H9 (cell line): Measurements from ENCODE around the gene FERMT1. TPM values are rescaled to one million over a fixed set of nuclear protein-coding genes. Genes with fewer than 3 reads are reported as not detected.

Source experiments
- DNase-seq: peaks from one replicate; pipeline ENCODE4 v3.0.0-alpha.2; 2017
- H2AFZ ChIP-seq: one replicate; pipeline ENCODE4 v1.6.1; 2013; ENCODE audit warnings: mild to moderate bottlenecking, low read length, control low read depth, moderate library complexity
- H2AK5ac ChIP-seq: 2 replicates; pipeline ENCODE4 v1.6.1; 2013; ENCODE audit warnings: low read length, control low read depth, mixed read lengths; ENCODE audit not compliant: insufficient read length
- H2BK120ac ChIP-seq: one replicate; pipeline ENCODE4 v1.6.1; 2013; ENCODE audit warnings: low read depth, mild to moderate bottlenecking, low read length, control low read depth, inconsistent platforms; ENCODE audit not compliant: poor library complexity, severe bottlenecking
- H2BK12ac ChIP-seq: 2 replicates; pipeline ENCODE4 v1.6.1; 2013; ENCODE audit warnings: low read length, control low read depth, mixed read lengths, low read depth; ENCODE audit not compliant: insufficient read length
- H2BK15ac ChIP-seq: 2 replicates; pipeline ENCODE4 v1.6.1; 2013; ENCODE audit warnings: low read depth, low read length, control low read depth
- H2BK20ac ChIP-seq: one replicate; pipeline ENCODE4 v1.6.1; 2013; ENCODE audit warnings: low read depth, mild to moderate bottlenecking, low read length, control low read depth, inconsistent platforms; ENCODE audit not compliant: poor library complexity, severe bottlenecking
- H2BK5ac ChIP-seq: 2 replicates; pipeline ENCODE4 v1.6.1; 2013; ENCODE audit warnings: low read length, control low read depth, mixed read lengths; ENCODE audit not compliant: insufficient read length
- H3K14ac ChIP-seq: 2 replicates; pipeline ENCODE4 v1.6.1; 2013; ENCODE audit warnings: low read length, control low read depth; ENCODE audit not compliant: insufficient read depth
- H3K18ac ChIP-seq: 2 replicates; pipeline ENCODE4 v1.6.1; 2013; ENCODE audit warnings: low read depth, mild to moderate bottlenecking, mixed read lengths, low read length, control low read depth; ENCODE audit not compliant: insufficient read length
- H3K23ac ChIP-seq: 2 replicates; pipeline ENCODE4 v1.6.1; 2013; ENCODE audit warnings: low read length, control low read depth, mixed read lengths, low read depth; ENCODE audit not compliant: insufficient read length
- H3K23me2 ChIP-seq: 2 replicates; pipeline ENCODE4 v1.6.1; 2013; ENCODE audit warnings: low read depth, mild to moderate bottlenecking, mixed read lengths, low read length, control low read depth; ENCODE audit not compliant: insufficient read length, poor library complexity, severe bottlenecking
- H3K27ac ChIP-seq: 2 replicates; pipeline ENCODE4 v1.5.1; 2013; ENCODE audit warnings: low read length, control low read depth, mixed read lengths, low read depth; ENCODE audit not compliant: insufficient read length
- H3K27me3 ChIP-seq: 2 replicates; pipeline ENCODE4 v1.6.1; 2013; ENCODE audit warnings: low read length, control low read depth, inconsistent platforms; ENCODE audit not compliant: insufficient read depth
- H3K4ac ChIP-seq: 2 replicates; pipeline ENCODE4 v1.6.1; 2013; ENCODE audit warnings: low read depth, mild to moderate bottlenecking, control low read depth, inconsistent platforms, low read length, moderate library complexity
- H3K4me1 ChIP-seq: 2 replicates; pipeline ENCODE4 v1.6.1; 2013; ENCODE audit warnings: low read length, control low read depth, inconsistent platforms; ENCODE audit not compliant: insufficient read depth
- H3K4me2 ChIP-seq: 2 replicates; pipeline ENCODE4 v1.6.1; 2013; ENCODE audit warnings: low read length, control low read depth, mixed read lengths; ENCODE audit not compliant: insufficient read length, insufficient read depth
- H3K56ac ChIP-seq: 2 replicates; pipeline ENCODE4 v1.6.1; 2013; ENCODE audit warnings: low read depth, mild to moderate bottlenecking, mixed read lengths, low read length, control low read depth; ENCODE audit not compliant: insufficient read length
- H3K79me1 ChIP-seq: 2 replicates; pipeline ENCODE4 v1.6.1; 2013; ENCODE audit warnings: low read depth, mild to moderate bottlenecking, moderate library complexity, low read length, control low read depth, inconsistent platforms; ENCODE audit not compliant: insufficient read depth, poor library complexity, severe bottlenecking
- H3K79me2 ChIP-seq: 2 replicates; pipeline ENCODE4 v1.6.1; 2013; ENCODE audit warnings: low read length, control low read depth, inconsistent platforms; ENCODE audit not compliant: insufficient read depth
- H3K9ac ChIP-seq: 2 replicates; pipeline ENCODE4 v1.6.1; 2013; ENCODE audit warnings: low read length, control low read depth, mixed read lengths; ENCODE audit not compliant: insufficient read length; ENCODE audit errors: extremely low read depth
- H3K9me3 ChIP-seq: one replicate; pipeline ENCODE4 v1.6.1; 2013; ENCODE audit warnings: low read depth, low read length, inconsistent platforms; ENCODE audit not compliant: control insufficient read depth
- H3T11ph ChIP-seq: one replicate; pipeline ENCODE4 v1.6.1; 2013; ENCODE audit warnings: mild to moderate bottlenecking, low read length, control low read depth, inconsistent platforms
- H4K20me1 ChIP-seq: one replicate; pipeline ENCODE4 v1.6.1; 2013; ENCODE audit not compliant: control insufficient read depth, insufficient read length, insufficient read depth
- H4K5ac ChIP-seq: 2 replicates; pipeline ENCODE4 v1.6.1; 2013; ENCODE audit warnings: low read depth, mild to moderate bottlenecking, mixed read lengths, low read length, control low read depth; ENCODE audit not compliant: insufficient read length
- H4K8ac ChIP-seq: replicated peaks from 2 replicates; pipeline ENCODE4 v1.6.1; 2013; ENCODE audit warnings: low read length, control low read depth, mixed read lengths, low read depth; ENCODE audit not compliant: insufficient read length
- H4K91ac ChIP-seq: 2 replicates; pipeline ENCODE4 v1.6.1; 2013; ENCODE audit warnings: low read depth, mild to moderate bottlenecking, moderate library complexity, mixed read lengths, low read length, control low read depth; ENCODE audit not compliant: insufficient read length
- H3K27ac Mint-ChIP-seq, 3 experiments: 2 replicates in 2 of 3; 3 replicates in 1 of 3; pipeline ENCODE4 v1.8.0; 2020 to 2021; ENCODE audit warnings: mixed read lengths in 3 of 3, mild to moderate bottlenecking in 1 of 3, moderate library complexity in 1 of 3
- H3K27me3 Mint-ChIP-seq: 2 replicates; pipeline ENCODE4 v1.8.0; 2021; ENCODE audit warnings: low read depth, mild to moderate bottlenecking, moderate library complexity, mixed read lengths
- H3K36me3 Mint-ChIP-seq, 3 experiments: 2 replicates in 2 of 3; 3 replicates in 1 of 3; pipeline ENCODE4 v1.8.0; 2020 to 2021; ENCODE audit warnings: low read depth in 3 of 3, mixed read lengths in 3 of 3; ENCODE audit not compliant: insufficient read depth in 1 of 3
- H3K4me1 Mint-ChIP-seq, 2 experiments: 2 replicates each; pipeline ENCODE4 v1.8.0; 2020; ENCODE audit warnings: mixed read lengths in 2 of 2
- H3K4me3 Mint-ChIP-seq, 2 experiments: 2 replicates in 1 of 2; 3 replicates in 1 of 2; pipeline ENCODE4 v1.8.0; 2020 to 2021; ENCODE audit warnings: mild to moderate bottlenecking in 2 of 2, mixed read lengths in 2 of 2, moderate library complexity in 1 of 2
- H3K9me3 Mint-ChIP-seq, 2 experiments: 2 replicates in 1 of 2; 3 replicates in 1 of 2; pipeline ENCODE4 v1.8.0; 2020; ENCODE audit warnings: mild to moderate bottlenecking in 2 of 2, mixed read lengths in 2 of 2, moderate library complexity in 1 of 2
- CTCF ChIP-seq: fragments of 200-600 bp; sonication (generic); conservative IDR thresholded peaks from 3 replicates; pipeline ENCODE4 v1.8.0; 2021; ENCODE audit warnings: antibody characterized with exemption, mild to moderate bottlenecking
- WGBS: extraction: QIAGEN DNeasy Blood & Tissue Kit; methylation state at CpG from one replicate; pipeline ENCODE4 v1.1.7; 2013; ENCODE audit warnings: missing lambda C conversion rate, low lambda C conversion rate, mixed read lengths; ENCODE audit not compliant: insufficient read length; ENCODE audit errors: extremely low coverage; 5-methylcytosine and 5-hydroxymethylcytosine counted together
- total RNA-seq: library from RNA; stranded (reverse); gene quantifications from 2 replicates; pipeline ENCODE4 v1.2.1, GENCODE V29; 2021

Gene FERMT1
- total RNA-seq, 1 experiment from 2014 or later, result 9.6 TPM

- no peak overlapping the region for H3K23ac ChIP-seq
- no peak overlapping the region for H4K8ac ChIP-seq
- H2BK15ac ChIP-seq, result no peak overlapping the region
- no peaks in the 10 kb centered on the region for H3K79me2 ChIP-seq
- H3K56ac ChIP-seq, result no peak overlapping the region
- no peaks in the 10 kb centered on the region for H3K36me3 Mint-ChIP-seq
- H2AK5ac ChIP-seq, result no peak overlapping the region
- peaks cover 22% of the 10 kb centered on the region for H3K27me3 Mint-ChIP-seq
- no peak overlapping the region for H4K91ac ChIP-seq
- no peak overlapping the region for H3K4me3 Mint-ChIP-seq
- no peak overlapping the region for H4K5ac ChIP-seq
- H2BK120ac ChIP-seq, result no peak overlapping the region
- DNase-seq, result no peak
- H3K4ac ChIP-seq, result no peak overlapping the region
- H2AFZ ChIP-seq, result no peak overlapping the region
- H3K9me3 Mint-ChIP-seq, result no peaks in the 10 kb centered on the region
- no peak overlapping the region for H3K4me2 ChIP-seq
- H3K4me1 Mint-ChIP-seq, result 0 out of 4 replicates have a peak, but pooled peaks cover 0 to 6% of the 10 kb centered on the region in 2 experiments
- H3K27me3 ChIP-seq, result no peaks in the 10 kb centered on the region; the same call in 1 of the 2 replicates
- H3K23me2 ChIP-seq, result no peaks in the 10 kb centered on the region
- H2BK20ac ChIP-seq, result no peak overlapping the region
- H3K4me1 ChIP-seq, result peaks cover 2% of the 10 kb centered on the region; the same call in 1 of the 2 replicates
- no peak overlapping the region for H3K14ac ChIP-seq
- no peak overlapping the region for H3K9ac ChIP-seq
- H3K9me3 ChIP-seq, result no peaks in the 10 kb centered on the region
- no peak overlapping the region for H3K18ac ChIP-seq
- no peak for TF ChIP-seq CTCF
- no CpG with 5 or more reads among the region's 6 CpGs for WGBS
- no peaks in the 10 kb centered on the region for H3K79me1 ChIP-seq
- no peak overlapping the region for H2BK5ac ChIP-seq
- no peak overlapping the region for H2BK12ac ChIP-seq
- no peak overlapping the region for H3T11ph ChIP-seq
- H4K20me1 ChIP-seq, result no peaks in the 10 kb centered on the region
- no peak overlapping the region for H3K27ac ChIP-seq
- no peak overlapping the region for H3K27ac Mint-ChIP-seq
Measured at GRCh38 chr20:6060213-6060612, 62.6 kb downstream of the FERMT1 start.
